ENCODE results near the gene ZBTB7B. TPM values are rescaled to one million over a fixed set of nuclear protein-coding genes. Genes with fewer than 3 reads are reported as not detected.

ZBTB7B gene
- total RNA-seq, 1 donor from 2014 or later: 23.6 TPM

- no peak for DNase-seq (ENCODE audit: extremely low read depth, low read depth, low spot score)
These were observed 12.3 kb downstream of the ZBTB7B start for GRCh38 chr1:155014709-155015508.

GRCh38 chr1:155015527-155016230 lies 13.1 kb downstream of the ZBTB7B start:
- DNase-seq (ENCODE audit: extremely low read depth, low read depth, low spot score): no peak

DNA sequence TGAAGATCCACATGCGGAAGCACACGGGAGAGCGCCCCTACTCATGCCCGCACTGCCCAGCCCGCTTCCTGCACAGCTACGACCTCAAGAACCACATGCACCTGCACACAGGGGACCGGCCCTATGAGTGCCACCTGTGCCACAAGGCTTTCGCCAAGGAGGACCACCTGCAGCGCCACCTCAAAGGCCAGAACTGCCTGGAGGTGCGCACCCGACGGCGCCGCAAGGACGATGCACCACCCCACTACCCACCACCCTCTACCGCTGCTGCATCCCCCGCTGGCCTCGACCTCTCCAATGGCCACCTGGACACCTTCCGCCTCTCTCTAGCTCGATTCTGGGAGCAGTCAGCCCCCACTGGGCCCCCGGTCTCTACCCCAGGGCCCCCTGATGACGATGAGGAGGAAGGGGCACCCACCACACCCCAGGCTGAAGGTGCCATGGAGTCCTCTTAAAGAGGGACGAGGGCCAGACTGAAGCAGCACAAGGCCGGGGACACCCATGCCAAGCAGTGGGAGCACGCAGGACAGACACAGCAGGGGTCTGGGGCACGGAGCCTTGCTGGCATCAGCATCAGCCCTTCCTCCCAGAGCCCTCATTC lies 13.7 kb downstream of the ZBTB7B start:
- DNase-seq (ENCODE audit: extremely low read depth, low read depth, low spot score): no peak

DNA sequence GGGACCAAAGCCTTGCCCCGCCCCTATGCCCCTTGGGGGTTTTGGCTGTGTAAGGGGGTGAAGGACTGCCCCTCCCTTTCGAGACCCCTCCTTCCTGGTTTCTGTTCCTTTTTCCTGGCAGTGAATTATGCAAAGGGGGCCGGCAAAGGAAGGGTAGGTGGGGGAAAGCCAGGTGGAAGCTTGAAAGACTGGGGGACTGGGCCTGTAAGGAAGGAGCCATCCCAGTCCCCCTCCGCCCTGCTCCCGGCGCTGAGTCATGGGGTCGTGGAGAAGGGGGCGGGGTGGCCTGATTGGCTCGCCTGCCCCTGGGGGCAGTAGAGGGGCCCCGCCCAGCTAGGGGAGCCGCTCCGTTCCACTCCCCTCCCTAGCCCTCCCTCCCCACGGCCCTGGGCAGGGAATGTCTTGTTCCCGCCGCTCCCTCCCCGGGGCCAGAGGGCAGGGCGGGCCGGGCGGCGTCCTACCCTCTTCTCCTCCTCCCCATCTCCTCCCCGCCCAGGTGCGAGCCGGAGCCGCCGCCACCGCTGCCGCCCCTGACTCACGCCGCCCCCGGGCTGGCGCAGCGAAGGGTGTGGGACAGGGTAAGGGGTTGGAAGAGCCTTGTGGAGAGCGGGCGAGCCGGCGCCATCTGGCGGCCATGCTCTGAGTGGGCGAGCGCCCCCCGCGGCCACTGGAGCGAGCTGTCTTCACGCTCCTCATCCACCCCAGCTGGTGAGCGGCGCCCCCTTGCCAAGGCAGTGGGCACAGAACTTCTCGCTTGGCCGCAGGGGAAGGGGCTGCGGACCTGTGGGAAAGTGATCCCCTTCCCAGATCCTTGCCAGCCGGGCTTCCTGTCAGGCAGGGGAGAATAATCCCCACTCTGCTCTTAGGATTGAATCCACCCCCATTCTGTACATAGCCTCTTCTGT lies 14.7 kb downstream of the ZBTB7B start:
- no peak for DNase-seq (ENCODE audit: extremely low read depth, low read depth, low spot score)

DNA sequence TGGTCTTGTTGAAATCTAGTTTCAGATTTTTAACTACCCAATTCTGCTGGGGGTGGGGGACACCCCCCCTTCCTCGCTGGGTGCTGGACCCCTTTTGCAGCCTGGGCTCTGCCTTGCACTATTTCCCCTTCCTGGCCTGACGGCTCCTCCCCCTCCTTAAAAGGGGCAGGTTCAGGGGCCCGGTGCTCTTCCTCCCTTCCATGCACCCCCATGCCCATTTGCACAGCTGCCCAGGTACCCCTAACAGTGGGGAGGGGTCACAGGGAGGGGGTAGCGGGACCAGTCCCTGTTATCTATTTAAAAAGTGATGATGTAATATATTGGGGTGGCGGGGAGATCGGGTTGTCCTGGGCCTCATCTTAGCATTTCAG lies 15.3 kb downstream of the ZBTB7B start:
- no peak for DNase-seq (ENCODE audit: extremely low read depth, low read depth, low spot score)

DNA sequence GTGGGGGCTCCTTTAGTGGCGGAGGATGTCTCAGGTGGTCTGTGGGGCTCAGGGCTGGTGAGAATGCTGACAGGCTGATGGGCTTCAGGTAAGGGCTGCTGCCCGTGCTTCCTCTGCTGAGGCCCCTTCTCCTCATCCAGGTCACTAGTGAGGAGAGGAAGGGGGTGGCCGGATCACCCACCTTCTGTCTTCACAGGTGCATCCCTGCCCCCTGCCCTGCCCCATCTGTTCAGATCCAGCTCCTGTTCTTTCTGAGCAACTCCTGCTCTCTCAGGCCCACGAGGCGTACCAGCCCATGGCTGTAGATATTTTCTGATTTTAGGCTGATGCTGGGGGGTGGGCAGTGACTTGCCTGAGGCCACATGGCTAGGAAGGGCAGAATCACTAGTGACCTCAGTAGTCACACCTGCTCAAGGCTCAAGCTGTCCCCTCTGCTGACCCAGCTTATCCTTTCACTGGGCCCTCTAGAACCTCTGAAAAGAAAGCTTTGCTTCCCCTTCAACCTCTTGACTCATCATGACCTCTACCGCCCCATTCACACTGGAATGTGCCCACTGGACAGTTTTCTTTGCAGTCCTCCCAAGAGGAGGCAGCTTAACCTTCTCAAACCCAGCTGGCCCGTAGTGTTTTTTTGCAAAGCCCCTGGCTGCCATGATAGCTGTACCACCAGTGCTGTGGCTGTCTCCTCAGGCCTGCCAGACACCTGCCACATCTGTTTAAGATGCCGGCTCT lies 16.2 kb downstream of the ZBTB7B start:
- no peak for DNase-seq (ENCODE audit: extremely low read depth, low read depth, low spot score)

DNA sequence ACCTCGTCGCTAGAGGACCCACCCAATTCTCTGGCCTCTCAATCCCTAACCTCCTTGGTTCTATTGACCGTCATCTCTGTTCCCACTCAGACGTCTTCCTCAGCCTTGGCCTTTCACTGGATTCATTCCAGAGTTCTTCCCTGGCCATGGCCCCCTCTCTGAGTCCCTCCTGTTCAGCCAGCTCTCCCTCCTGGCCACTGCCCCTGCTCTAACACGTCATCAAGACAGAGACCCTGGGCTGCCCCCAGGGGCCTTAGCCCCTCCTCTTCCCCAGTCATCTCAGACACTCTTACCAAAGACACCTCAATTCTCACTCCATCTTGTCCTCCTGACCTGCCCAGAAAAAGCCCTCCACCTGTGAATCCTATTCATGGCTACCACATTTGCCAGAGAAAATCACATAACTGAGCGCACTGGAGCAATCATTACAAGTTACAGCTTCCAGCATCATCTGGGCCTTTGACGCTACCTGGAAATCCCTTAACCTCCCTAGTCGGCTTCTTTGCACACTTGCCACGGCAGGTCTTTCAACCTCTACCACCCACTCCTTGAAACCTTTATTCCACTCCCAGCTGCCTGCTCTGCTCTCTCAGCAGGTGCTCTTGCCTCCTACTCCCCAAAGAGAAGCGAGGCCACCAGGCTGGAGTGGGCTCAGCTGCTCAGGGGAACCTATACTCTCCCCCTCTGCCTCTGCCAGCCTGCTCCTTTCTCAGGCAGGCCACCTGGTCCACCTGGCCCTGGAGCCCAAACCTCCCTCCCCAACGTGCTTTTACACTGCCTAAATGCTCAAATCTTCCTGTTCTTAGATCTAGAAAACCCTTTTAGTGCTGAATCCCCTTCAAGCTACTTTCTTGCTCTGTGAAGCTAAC lies 17.0 kb downstream of the ZBTB7B start:
- DNase-seq (ENCODE audit: extremely low read depth, low read depth, low spot score): no peak

- no peak for DNase-seq (ENCODE audit: extremely low read depth, low read depth, low spot score)
These were observed 19.7 kb downstream of the ZBTB7B start for GRCh38 chr1:155022136-155022926.

- DNase-seq (ENCODE audit: extremely low read depth, low read depth, low spot score): no peak
These were observed 20.3 kb downstream of the ZBTB7B start for GRCh38 chr1:155022927-155023236.

- no peak for DNase-seq (ENCODE audit: extremely low read depth, low read depth, low spot score)
These were observed 21.0 kb downstream of the ZBTB7B start for GRCh38 chr1:155023627-155024026.

GRCh38 chr1:155024315-155024714 lies 21.7 kb downstream of the ZBTB7B start:
- DNase-seq (ENCODE audit: extremely low read depth, low read depth, low spot score): no peak

GRCh38 chr1:155026154-155026553 lies 23.6 kb downstream of the ZBTB7B start:
- no peak for DNase-seq (ENCODE audit: extremely low read depth, low read depth, low spot score)

- no peak for DNase-seq (ENCODE audit: extremely low read depth, low read depth, low spot score)
These were observed 24.0 kb downstream of the ZBTB7B start for GRCh38 chr1:155026588-155026987.

DNA sequence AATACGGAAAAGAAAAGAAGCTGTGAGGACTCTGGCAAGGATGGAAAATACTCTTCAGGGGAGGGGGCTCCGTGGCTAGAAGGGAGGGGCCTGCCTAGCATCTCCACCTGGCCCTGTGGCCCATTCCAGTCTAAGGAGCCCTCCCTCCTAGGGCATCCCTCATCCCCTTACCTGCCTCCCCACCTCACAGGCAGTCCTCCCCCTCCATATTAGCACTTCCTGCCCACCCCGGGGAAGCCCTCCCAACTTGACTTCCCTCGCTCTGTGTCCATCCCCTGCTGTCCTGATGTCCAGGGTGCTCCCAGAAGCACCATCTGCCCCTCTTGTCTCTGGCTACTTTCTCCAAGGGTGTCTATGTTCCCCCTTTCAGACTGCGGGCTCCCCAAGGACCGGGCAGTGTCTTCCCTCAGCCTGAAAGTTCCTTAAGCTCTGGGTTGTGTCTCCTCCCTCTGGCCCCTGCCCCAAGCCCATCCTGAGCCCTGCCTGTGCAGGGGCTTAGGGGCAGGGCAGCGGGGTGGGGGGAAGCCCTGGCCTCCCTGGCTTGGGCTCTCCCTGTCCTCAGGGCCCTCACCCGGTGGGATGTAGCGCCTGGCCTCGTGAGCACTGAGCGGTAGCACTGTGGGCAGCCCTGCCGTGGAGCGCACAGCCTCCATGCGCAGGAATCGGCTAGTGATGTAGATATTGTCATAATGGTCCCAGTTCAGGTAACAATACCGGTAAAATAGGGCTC lies 27.1 kb downstream of the ZBTB7B start:
- no peak for DNase-seq (ENCODE audit: extremely low read depth, low read depth, low spot score)

- DNase-seq (ENCODE audit: extremely low read depth, low read depth, low spot score): no peak
These were observed 27.7 kb downstream of the ZBTB7B start for GRCh38 chr1:155030243-155030795.

DNA sequence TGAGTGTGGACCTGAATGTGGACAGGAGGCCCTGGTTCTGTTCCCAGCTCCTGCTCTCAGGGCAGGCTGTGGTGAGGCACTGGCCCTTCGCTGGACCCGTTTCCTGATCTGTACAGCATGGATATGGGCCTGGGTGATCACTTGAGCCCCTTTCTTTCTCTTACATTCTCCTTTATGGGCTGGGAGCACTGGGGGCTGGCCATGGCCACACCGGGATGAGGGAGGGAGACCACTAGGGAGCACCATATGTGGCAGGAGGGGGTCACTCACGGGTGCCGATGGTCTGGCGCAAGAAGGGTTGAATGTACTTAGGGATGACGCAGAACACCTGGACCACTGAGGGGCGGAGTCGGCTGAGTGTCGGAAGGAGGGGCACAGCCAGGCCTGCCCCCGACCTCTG lies 28.3 kb downstream of the ZBTB7B start:
- no peak for DNase-seq (ENCODE audit: extremely low read depth, low read depth, low spot score)

DNA sequence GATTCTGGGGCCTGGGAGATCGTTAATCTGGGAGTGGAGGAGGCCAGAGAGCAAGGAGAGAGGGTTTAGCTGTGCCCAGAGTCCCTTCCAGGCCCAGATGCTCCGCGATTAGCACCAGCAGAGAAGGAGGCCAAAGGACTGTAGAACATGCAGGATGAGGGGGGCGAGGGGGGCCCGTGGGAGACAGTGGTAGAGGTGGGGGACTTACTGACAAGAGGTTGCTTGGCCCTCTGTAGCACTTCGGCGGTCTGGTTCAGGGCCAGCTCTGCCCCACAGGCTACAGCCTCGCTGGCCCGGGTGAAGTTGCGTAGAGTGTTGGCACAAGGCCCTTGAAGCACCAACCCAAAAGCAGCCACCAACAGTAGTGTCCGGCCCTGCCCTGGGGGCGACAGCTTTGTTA lies 30.3 kb downstream of the ZBTB7B start:
- DNase-seq (ENCODE audit: extremely low read depth, low read depth, low spot score): no peak

DNA sequence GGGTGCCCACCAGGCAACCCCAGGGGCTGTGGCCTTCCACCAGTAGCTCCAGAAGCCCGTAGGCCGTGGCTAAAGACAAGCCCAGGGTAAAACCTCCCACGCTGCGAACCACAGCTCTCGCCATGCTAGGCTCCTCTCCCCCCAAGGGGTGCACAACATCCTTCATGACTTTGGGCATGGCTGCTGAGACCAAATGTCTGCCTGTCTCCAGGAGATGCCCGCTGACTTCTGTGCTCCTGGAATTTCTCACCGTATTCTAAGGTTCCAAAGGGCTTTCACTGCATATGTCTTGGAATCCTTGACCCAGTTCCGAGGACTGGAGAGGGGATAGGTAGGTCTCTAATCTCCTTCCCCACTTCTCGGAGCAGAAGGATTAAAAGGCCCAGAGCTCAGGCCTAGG lies 30.9 kb downstream of the ZBTB7B start, which contains the start of the genes DCST1 and DCST2:
Gene DCST1 (plus strand): TSS at position 301 of the 400 bp plus-strand sequence. CDS start 213 bp downstream, outside the sequence.
Gene DCST2 (minus strand): TSS at position 258 of the 400 bp plus-strand sequence. CDS start 80 bp downstream, at position 178.
- DNase-seq (ENCODE audit: extremely low read depth, low read depth, low spot score): no peak

Measured in glomerular endothelial cell (primary cell).